Measurements from ENCODE around the gene GID8.

Gene GID8

DNA sequence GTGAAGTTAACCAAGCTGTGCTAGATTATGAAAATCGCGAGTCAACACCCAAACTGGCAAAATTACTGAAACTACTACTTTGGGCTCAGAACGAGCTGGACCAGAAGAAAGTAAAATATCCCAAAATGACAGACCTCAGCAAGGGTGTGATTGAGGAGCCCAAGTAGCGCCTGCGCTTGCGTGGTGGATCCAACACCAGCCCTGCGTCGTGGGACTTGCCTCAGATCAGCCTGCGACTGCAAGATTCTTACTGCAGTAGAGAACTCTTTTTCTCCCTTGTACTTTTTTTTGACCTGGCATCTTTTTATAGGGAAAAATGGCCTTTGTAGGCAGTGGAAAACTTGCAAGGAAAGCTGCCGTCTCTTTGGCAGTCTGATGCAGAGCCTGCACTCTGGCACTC, 6.8 kb downstream of the GID8 start:
- DNase-seq, result no peak

DNA sequence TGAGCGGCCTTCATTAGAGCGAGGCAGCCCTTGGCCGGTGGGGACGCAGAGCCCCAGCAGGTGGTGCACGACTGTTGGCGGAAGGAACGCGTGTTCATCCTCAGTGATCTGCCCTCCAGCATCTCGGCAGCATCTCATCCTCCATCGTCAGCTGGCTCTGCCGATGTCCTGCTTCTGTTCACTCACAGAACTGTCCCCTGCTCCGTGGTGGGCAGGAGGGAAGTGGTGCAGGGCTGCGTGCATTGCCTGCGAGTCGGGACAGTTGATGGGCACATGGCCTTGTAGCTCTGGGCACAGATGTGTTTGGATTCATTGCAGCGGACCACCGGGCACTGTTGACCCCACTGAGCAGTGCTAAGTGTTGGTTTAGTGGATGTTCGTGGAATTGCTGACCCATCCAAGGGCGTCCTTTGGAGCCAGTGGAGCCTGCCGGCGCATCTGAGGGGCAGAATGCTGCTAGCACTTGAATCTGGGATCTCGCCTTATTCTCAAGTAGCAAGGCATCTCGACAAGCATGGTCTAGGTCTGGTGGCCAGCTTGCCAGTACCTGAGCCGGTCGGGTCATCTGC, 7.9 kb downstream of the GID8 start:
- no peak for DNase-seq

DNA sequence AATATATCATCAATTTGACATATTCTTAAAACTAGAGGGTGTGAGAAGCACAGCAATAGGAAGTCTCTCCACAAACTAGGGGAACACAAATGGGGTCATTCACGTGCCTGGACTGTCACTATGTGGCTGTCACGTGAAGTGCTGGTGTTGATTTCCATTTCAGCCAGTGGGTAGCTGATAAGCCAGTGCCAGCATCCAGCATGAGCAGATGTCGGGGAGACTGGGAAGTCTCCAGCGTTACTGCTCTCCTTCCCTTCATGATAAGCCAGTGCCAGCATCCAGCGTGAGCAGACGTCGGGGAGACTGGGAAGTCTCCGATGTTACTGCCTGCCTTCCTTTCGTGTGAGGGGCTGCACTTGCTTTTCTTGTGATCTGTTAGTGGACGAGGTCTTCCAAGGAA, 9.0 kb downstream of the GID8 start:
- no peak for DNase-seq

DNA sequence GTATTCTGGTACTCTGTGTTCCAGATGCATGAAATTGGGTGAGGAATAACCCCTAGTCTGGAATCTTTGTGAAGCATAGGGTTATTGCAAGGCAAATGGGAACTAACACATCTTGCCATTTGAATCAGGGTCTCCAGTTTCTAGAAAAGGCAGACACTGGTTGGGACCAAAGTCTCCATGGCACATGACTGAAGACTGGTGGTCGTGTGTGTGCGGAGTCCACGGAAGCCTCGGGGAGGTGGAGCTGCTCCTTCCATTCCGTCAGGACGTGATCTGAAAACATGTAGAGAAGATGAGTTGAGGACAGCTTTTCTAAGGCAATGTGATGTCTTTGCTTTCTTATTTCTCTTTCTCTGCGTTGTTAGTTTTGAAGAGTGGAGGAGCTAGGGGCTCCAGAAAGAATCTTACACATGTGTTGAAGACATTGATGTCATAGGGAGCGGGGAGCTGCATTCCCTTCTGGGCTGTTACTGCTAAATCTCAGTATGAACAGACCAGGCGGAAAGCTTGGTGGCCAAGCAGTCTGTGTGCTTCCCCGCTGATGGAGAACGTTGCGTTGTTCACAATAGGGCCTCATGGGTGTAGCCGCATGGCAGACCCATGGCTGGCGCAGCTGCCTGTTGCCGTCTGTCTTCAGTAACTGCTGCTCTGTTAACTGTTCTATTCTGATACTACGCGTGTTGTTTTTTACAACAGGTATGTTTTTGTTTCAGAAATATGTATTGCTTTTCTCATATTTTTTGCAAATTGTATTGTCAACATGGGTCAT, 9.8 kb downstream of the GID8 start:
- no peak for DNase-seq

DNA sequence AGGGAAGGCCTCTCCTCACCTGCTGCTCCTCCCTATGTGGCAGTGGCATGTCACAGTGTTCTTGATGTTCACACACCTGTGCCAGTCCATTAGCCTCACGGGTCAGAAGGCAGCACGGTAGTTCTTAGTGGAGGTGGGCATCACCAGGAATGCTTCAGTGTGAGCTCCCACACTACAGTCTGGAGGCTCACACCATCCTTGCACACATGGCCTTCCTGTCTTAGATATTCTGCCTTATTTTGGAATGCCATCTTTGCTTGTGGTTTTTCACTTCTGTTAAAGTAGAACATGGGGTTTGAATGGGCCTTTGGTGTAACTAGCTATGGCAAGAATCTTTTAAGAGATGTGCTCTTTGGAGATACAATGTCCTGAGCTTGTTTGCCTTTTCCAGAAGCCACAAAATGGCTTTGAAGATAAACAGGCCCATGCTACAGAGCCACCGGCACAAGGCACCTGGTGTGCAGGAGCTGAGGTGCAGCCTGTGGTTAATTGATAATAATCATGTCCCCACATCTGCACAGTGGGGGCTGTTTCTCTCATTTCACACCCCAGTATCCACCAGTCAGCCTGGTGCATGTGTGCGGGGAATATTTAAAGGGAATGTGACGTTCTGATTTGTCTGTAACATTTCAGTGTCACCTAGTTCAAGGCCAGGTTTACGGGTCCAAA, 11.3 kb downstream of the GID8 start:
- no peak for DNase-seq

DNA sequence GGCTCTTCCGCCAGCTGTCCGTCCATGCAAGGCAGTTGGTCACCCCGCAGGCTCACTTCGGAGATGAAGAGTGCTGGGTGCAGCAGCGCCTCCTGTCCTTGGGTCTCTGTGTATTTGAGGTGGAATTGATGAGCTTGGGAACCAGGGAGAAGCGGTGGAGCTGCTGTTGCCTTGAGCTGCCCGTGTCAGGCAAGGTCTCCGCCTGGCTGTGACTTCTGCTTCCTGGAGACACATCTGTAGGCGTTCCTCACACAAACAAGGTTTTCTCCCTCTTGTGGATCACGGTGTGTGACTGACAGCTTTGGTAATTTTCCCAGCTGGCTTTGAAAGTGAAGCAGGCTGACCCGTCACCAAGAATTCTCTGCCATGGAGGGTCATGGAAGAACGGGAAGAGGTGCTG, 12.0 kb downstream of the GID8 start:
- DNase-seq, result no peak

DNA sequence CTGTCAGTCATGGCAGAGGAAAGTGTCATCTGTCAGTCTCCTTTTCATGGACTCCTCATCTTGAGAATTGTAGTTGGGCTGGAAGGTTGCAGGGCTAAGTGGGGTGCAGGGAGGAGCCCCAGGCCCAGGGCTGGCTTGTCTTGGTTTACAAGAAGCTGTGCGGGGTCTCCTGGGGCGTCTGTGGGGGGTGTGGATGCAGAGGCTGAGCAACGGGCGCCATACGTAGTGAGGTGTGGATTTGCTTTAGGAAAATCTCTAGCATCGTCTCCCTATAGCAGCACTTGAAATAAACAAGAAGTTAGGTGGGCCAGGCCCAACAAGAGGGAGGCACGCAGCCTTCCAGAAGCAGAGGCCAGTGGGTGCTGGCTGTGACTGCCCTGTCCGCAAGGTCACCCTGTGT, 12.8 kb downstream of the GID8 start:
- no peak for DNase-seq

DNA sequence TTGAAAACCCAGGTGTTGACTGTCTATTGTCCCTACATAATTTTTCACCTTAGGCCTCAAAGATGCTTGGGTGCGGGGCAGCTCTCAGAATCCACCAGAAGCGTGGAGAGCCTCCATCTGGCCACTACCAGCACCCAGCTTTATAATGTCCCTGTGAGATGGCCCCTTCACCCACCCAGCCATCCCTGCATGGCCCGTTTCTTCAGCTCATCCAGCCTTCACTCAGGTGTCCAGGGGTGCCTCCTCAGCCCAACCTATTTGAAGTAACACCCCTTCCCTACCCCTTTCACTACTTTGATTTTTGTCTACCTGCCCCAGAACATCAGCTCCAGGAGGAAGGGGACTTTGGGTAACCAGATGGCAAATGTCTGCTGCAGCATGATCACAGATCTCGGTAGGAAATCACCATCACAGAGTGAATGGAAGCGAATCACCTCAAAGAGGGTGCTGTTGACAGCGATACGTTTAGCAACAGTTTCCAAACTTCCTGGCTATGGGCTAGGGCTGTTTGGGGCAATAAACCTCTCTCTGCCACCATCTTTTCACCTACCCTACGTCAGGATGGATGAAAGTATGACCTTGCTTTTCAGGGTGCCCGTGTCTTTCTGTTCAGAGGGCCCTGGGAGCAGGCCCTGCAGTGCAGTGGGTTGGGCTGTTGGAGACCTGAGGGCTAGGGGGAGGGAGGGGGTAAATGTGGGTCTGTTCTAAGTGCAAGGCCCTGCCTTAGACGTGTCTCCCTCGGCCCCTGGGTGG, 13.4 kb downstream of the GID8 start:
- no peak for DNase-seq

DNA sequence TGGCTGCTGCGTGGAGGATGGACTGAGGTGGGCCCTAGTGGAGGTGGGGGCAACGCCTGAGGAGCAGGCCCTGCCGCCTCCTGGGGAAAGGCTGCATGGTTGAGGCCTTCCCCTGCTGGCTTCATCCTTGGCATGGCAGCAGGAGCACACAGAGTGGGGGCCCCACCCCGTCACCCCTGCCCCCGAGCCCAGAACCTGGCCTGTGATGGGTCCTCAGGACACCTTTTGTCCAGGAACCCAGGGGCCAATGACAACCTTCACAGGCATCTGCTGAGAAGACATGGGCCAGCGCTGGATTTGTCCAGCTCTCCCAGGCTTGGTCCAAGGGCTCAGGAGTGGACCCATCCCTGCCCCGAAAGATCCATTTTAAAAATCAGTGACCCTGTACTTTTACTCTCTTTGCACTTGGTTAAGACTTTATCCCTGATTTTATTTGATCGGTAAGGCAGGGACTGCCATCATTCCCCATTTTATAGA, 14.0 kb downstream of the GID8 start:
- no peak for DNase-seq

DNA sequence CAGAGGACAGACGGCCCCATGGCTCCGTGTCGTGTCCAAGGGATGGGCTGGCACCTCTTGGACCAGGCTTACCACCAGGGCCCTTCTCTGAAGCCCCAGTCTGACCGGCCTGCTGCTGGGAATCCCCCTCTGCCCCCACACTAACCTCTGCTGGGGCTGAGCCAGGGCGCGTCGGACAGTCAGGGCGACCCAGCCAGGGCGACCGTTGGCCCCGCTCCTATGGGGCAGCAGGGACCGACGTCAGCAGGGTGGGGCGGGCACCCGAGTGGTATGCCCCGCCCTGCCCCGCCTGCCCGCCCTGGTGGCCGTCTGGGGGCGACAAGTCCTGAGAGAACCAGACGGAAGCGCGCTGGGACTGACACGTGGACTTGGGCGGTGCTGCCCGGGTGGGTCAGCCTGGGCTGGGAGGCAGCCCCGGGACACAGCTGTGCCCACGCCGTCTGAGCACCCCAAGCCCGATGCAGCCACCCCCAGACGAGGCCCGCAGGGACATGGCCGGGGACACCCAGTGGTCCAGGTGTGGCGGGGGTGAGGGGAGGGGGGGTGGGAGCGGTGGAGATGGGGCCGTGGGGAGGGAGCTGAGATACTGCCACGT, 14.5 kb downstream of the GID8 start, which contains the start of gene SLC17A9:
SLC17A9 (plus strand) TSS at position 337 of the 595 bp plus-strand sequence; CDS start at position 459, 122 bp downstream.
- no peak for DNase-seq

DNA sequence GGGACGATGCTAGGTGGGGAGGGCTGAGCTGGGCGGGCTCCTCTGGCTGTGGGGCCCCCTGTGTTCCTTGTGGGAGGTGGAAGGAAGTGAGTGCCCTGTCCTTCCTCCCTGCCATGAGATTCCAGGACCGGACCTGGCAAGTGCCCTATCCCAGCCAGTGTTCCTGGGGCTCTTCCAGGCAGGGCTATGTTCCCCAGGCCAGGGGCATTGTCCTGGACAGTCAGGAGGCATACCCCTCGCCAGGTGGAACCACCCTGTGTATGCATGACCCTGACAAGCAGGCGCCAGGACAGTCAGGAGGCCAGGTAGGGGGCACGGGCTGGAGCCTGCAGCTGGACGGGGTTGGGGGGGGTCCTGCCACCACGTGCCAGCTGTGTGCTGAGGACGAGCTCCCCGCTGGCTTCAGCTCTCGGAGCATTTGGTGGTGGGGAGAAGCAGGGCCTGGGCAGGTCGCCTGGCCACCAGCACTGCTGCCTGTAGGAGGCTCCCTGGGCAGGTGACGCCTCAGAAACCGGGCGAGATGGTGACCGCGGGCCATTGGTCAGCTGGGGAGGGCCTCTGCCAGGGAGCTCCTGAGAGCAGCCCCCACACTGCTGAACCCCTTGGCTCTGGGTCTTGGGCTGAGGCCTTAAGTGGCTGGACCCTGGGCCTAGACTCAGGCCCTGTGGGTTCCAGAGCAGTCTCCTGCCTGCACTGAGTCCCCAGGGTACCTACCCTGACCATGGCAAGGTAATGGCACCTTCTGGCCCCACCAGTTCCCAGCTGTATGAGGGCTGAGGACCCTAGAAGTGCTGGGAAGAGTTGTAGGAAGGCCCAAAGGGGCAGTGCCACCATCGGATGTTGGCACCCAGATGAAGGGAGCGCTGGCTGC, 15.3 kb downstream of the GID8 start:
- DNase-seq, result no peak

DNA sequence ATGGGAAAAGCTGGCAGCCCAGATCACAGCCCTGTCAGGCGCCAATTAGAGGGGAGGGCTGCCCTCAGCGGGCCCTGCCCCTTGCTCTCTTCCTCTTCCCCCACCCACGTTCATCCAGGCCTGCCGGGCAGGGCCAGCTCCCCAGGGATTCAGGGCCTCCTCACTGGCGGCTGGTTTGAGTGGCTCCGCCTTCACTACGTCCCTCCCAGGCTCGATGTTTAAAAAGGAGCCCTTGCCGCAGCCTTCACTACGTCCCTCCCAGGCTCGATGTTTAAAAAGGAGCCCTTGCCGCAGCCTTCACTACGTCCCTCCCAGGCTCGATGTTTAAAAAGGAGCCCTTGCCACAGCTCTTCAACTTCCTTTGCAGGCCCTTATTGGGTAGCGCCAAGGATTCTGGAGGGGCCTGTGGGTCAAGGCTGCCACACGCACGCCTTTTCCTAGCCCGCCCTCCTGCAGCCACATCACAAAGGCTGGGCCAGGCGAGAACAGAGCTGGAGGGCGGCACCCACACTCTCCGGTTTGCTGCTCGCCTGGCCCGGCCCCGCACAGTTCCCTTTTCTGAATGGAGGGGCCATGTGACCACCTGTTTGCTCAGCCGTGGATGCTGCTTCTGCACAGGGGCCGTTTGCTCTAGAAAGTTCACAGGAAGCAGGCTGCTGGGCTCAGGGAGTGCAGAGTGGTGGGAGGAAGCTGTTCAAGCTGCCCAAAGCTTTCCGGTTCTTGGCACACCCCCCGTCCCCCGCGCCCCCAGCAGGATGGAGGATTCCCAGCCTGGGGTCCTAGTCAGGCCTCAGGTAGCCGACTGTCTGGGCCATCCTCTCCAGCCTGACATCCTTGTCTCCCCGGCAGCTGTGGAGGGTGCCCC, 16.1 kb downstream of the GID8 start:
- peak; percentile 55 for DNase-seq

DNA sequence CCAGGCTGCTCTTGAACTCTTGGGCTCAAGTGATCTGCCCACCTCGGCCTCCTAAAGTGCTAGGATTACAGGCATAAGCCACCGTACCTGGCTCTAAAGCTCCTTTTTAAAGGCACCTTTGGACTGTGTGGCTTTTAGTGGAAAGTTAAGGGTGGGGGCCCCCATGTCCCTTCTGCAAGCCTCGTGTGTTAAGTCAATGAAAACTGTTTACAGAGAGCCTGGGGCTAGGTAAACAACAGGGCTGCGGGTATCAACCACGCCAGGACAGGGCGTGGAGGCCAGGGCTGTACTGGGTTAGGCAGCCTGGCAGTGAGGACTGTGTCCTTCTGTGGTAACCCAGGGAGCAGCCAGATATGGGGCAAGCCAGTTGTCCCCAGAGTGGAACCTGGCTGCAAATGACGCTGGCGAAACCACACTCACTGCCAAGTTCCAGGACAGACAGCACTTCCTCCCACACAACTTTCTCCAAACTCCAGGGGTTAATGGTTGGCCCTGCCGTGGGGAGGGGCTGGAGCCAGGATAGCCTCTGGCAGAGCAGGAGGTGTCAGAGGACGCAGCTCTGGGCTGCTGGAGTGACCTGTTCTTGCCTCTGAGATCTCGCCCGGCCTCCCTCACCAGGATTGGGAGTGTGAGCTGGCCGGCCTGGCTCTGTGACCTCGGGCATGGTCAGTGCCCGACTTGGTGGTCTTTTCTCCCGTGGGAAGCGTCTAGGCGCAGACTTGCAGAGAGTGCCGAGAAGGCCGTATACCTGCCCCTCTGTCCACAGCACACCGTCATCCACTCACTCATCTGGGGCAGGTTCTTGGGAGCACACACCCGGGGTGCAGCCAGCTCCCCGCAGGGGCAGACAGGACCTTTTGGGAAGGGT, 17.8 kb downstream of the GID8 start:
- DNase-seq, result no peak

DNA sequence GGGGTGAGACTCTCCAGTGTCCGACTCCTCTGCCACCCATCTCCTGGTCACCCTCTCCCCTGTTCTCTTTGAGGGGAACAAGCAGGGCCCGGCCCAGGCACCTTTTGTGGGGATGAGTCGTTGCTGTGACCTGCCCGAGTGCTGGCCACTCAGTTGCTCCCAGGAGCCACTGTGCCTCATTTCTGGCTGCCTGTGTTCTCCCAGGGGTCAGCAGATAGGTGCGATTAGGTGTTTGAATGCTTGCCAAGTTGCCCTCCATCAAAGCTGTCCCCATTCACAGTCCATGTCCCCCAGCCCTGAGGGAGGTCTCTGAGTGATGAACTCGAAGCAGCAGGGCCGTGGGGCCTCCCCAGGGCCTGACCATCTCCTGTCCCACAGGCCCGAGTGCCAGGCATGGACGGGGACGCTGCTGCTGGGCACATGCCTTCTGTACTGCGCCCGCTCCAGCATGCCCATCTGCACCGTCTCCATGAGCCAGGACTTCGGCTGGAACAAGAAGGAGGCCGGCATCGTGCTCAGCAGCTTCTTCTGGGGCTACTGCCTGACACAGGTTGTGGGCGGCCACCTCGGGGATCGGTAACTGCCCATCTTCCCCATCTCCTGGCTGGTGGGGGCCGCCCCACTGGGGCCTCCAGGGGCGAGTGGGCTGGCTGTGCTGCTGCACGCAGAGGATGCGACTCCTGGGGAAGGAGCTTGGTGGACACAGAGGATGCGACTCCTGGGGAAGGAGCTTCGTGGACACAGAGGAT, 18.6 kb downstream of the GID8 start:
- no peak for DNase-seq

DNA sequence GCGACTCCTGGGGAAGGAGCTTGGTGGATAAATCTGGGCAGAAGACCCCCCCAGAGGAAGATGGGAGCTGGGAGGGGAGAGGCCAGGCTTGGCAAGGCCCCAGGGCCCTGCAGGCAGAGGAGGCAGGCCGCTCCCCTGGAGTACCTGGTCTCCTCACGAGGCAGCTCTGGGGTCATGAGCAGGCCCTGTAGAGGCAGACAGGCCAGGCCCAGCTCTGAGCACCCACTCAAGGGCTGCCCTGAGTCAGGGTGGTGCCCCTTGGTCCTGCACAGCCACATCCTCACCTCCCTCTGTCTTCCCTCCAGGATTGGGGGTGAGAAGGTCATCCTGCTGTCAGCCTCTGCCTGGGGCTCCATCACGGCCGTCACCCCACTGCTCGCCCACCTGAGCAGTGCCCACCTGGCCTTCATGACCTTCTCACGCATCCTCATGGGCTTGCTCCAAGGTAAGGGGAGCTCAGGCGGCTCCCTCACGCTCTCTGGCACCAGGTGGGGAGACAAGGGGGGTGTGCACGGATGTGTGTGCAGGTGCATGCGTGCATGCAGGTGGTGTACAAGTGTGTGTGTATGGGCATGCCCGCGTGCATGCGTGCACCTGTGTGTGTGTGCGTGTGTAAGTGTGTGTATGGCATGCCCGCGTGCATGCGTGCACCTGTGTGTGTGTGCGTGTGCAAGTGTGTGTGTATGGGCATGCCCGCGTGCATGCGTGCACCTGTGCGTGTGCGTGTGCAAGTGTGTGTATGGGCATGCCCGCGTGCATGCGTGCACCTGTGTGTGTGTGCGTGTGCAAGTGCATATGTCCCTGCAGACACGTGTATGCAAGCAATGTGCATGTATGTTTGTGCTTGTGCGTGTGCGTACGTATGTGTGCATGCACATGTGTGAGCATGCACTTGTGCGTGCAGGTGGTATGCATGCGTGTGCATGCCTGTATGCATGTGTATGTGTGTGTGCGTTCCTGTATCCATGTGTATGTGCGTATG, 19.5 kb downstream of the GID8 start:
- DNase-seq, result no peak

DNA sequence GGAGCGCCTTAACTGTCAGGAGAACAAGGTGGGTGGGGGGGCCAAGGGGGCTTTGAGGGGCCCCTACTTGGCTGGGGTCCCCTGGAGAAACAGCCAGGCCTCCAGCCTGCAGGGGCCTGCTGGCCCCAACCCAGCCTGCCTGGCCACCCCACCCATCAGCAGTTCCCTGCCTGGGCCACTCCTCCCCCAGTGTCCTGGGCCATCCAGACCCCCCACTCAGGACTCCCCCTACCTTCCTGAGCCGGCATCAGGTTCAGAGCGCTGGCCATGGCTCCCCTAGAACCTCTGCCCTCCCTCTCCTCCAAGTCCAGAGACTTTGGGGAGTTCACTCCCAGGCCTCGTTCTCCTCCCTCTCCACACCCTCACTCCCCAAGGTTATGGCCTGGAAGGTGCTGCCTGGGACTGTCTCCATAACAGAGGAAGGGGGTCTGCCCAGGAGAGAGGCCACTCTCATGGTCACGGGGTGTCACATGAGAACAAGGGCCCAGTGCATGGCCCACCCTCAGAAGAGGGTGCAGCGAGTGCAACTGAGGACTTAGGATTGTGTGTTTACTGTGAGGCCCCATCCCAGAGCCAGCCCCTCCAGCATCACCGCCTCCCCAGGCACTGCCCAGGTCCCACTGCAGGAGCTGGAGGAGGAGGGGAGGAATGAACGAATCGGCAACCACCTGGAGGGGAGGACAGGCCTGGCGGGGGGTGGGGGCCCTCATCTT, 20.6 kb downstream of the GID8 start:
- no peak for DNase-seq

Measured in T-helper 9 cell (primary cell).